K562 (cell line): ENCODE results near the gene HEXIM2. TPM values are rescaled to one million over a fixed set of nuclear protein-coding genes. Genes with fewer than 3 reads are reported as not detected.

Experiments
- CBX2 ChIP-seq: fragments of 200-600 bp; sonication (generic); IDR thresholded peaks from one replicate; pipeline ENCODE4 v1.6.1; 2012; ENCODE audit warnings: mild to moderate bottlenecking, low read length, inconsistent platforms; ENCODE audit not compliant: insufficient read depth, poor library complexity, severe bottlenecking
- CXXC5 ChIP-seq: fragments of 250-450 bp; sonication (Bioruptor Pico); IDR thresholded peaks from 2 replicates; pipeline ENCODE4 v1.8.0; 2022; ENCODE audit warnings: inconsistent platforms, mild to moderate bottlenecking, moderate library complexity
- DEAF1 ChIP-seq: fragments of 450-650 bp; formaldehyde crosslinking; IDR thresholded peaks from 2 replicates; pipeline ENCODE4 v1.4.0; 2020; ENCODE audit warnings: mild to moderate bottlenecking, moderate library complexity
- E2F6 ChIP-seq, 2 experiments: IDR thresholded peaks; 2 replicates each; pipeline ENCODE4 v1.6.1; 2011; ENCODE audit warnings: borderline replicate concordance in 1 of 2, control low read depth in 1 of 2, low read depth in 1 of 2, low read length in 1 of 2, mild to moderate bottlenecking in 1 of 2, mixed read lengths in 1 of 2, moderate library complexity in 1 of 2; ENCODE audit not compliant: insufficient read depth in 1 of 2, insufficient read length in 1 of 2, poor library complexity in 1 of 2, severe bottlenecking in 1 of 2; ENCODE audit errors: extremely low read depth in 1 of 2
- FOXP1 ChIP-seq: sonication (generic); formaldehyde crosslinking; IDR thresholded peaks from 2 replicates; pipeline ENCODE4 v1.8.0; 2022; ENCODE audit warnings: mild to moderate bottlenecking, missing genetic modification reagents
- GABPB2 ChIP-seq: fragments of 250-450 bp; sonication (Bioruptor Pico); conservative IDR thresholded peaks from 2 replicates; pipeline ENCODE4 v1.5.1; 2021; ENCODE audit warnings: mild to moderate bottlenecking
- SIN3B ChIP-seq: fragments of 450-650 bp; IDR thresholded peaks from 2 replicates; pipeline ENCODE4 v1.6.1; 2017; ENCODE audit warnings: low read depth, mild to moderate bottlenecking, moderate library complexity
- SRF ChIP-seq, 2 experiments: fragments of 250-450, 450-650 bp in 1 of 2; sonication (Bioruptor Pico) in 1 of 2; sonication (generic) in 1 of 2; formaldehyde crosslinking; IDR thresholded peaks; 2 replicates each; pipeline versions ENCODE4 v1.5.0 to v1.5.1; 2020 to 2022; ENCODE audit warnings: mild to moderate bottlenecking in 1 of 2, missing genetic modification reagents in 1 of 2
- TAF9B ChIP-seq: fragments of 450-650 bp; IDR thresholded peaks from 2 replicates; pipeline ENCODE4 v1.6.1; 2018; ENCODE audit warnings: mild to moderate bottlenecking; ENCODE audit not compliant: partially characterized antibody
- ZC3H4 ChIP-seq: sonication (generic); formaldehyde crosslinking; IDR thresholded peaks from 2 replicates; pipeline ENCODE4 v1.9.0; 2021; ENCODE audit warnings: missing genetic modification reagents, borderline replicate concordance
- ZNF12 ChIP-seq: sonication (generic); formaldehyde crosslinking; IDR thresholded peaks from 2 replicates; pipeline ENCODE4 v1.4.0; 2020; ENCODE audit warnings: mild to moderate bottlenecking, missing genetic modification reagents
- ZNF589 ChIP-seq: fragments of 200-800 bp; sonication (Bioruptor generic); IDR thresholded peaks from 2 replicates; pipeline ENCODE4 v1.6.1; 2016; ENCODE audit warnings: low read depth, missing genetic modification characterization, missing compliant biosample characterization
- ZNF609 ChIP-seq: sonication (generic); formaldehyde crosslinking; IDR thresholded peaks from 2 replicates; pipeline ENCODE4 v1.8.1; 2023; ENCODE audit warnings: missing genetic modification reagents, mild to moderate bottlenecking, borderline replicate concordance
- polyA plus RNA-seq, 8 experiments: library from polyadenylated mRNA; depleted of rRNA in 4 of 8; stranded (reverse) in 5 of 8; unstranded in 3 of 8; fragments of >200 nt; fragmentation: Nextera tagmentation in 2 of 8; fragmentation: Illumina TruSeq in 1 of 8; extraction: Ambion mirVana in 2 of 8; extraction: Trizol in 1 of 8; gene quantifications; 2 replicates each; pipeline versions ENCODE4 v1.2.1 to v1.2.3, GENCODE V29; 2011 to 2014; ENCODE audit warnings: inconsistent platforms in 1 of 8, missing spikeins in 1 of 8
- total RNA-seq, 7 experiments: library from RNA; depleted of rRNA in 6 of 7; stranded (reverse); fragments of >200 nt in 6 of 7; fragmentation: Illumina TruSeq in 2 of 7; extraction: Trizol in 2 of 7; gene quantifications; 2 replicates each; pipeline versions ENCODE4 v1.2.1 to v1.2.3, GENCODE V29; 2011 to 2021; ENCODE audit warnings: low replicate concordance in 1 of 7

HEXIM2 gene
- total and polyA plus RNA-seq, 9 of the 15 experiments (the other 6 are each of a cell fraction or from before 2014, with no cell fraction given): 0.69 to 3.4 (median 1.1) TPM; not detected in 2

- peak; percentile 100 for TF ChIP-seq DEAF1 (CRISPR knock-in tag)
- no peak for TF ChIP-seq GABPB2 (CRISPR knock-in tag)
- TF ChIP-seq SRF (CRISPR knock-in tag; IDR thresholded peaks at IDR 0.05): no peak
- TF ChIP-seq SIN3B: no peak
- TF ChIP-seq ZNF589 (CRISPR knock-in tag): no peak
- no peak for TF ChIP-seq TAF9B
- peak; percentile 75 to 78 for TF ChIP-seq E2F6 (IDR thresholded peaks at IDR 0.05; ENCODE audit: borderline replicate concordance in 1 of 2, extremely low read depth in 1 of 2, insufficient read depth in 1 of 2, insufficient read length in 1 of 2, low read depth in 1 of 2, low read length in 1 of 2, poor library complexity in 1 of 2, severe bottlenecking in 1 of 2)
- peak; percentile 82 for TF ChIP-seq CXXC5 (CRISPR knock-in tag)
- TF ChIP-seq ZNF12 (CRISPR knock-in tag): peak; percentile 64; the same call in 1 of the 2 replicates
- no peak for TF ChIP-seq ZNF609 (CRISPR knock-in tag)
- no peak for TF ChIP-seq CBX2
- no peak for TF ChIP-seq ZC3H4 (CRISPR knock-in tag)
- peak; percentile 82; the same call in 1 of the 2 replicates for TF ChIP-seq FOXP1 (CRISPR knock-in tag)
Measured at GRCh38 chr17:45135192-45135977, 26.3 kb upstream of the HEXIM2 start, which contains the start of gene ACBD4 (continued).
